ENCODE results near the gene TGFB3.
A peak's percentile ranks its signal among the peaks of the same experiment; 100 is the strongest.

TGFB3 gene

DNA sequence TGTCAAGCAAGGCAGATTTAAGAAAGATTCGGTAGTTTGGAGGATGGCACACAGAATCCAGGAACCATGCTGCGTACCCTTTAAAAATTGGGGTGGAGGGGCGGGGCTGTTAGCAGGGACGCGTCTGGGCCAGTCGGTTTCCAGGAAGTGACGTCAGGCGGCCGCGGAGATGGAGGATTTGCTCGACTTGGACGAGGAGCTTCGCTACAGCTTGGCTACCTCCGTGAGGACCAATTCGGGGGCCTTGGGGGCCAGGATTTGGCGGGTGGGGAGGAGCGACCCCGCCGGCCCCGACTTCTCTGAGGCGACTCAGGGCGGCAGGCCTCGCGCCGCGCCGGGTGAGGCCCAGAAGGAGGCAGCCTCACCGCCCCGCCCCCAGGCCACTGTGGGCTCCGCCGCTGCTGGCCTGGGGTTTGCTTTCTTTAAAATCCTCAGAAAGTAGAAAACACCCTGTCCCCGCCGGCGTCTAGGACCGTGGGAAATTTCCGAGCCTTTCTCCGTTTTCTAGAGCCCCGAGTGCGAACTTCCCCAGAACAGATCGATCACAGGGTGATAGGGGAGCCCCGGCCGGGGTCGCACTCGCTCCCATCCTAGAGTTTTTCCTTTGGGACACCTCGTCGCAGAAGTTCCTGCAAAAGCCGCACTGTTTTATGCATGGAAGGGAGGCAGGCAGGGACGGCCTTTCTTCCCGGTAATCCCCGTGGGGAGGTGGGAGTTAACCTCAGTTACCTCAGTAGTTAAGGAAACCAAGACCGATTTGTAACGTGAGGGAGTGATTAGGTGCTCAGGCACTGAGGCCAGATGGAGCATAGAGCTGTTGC lies 4.0 kb upstream of the TGFB3 start, which contains the start of gene IFT43:
TSS of gene IFT43 (plus strand) at position 146 of the 821 bp plus-strand sequence. CDS start at position 170, 24 bp downstream.
- DNase-seq: peak; percentile 91

DNA sequence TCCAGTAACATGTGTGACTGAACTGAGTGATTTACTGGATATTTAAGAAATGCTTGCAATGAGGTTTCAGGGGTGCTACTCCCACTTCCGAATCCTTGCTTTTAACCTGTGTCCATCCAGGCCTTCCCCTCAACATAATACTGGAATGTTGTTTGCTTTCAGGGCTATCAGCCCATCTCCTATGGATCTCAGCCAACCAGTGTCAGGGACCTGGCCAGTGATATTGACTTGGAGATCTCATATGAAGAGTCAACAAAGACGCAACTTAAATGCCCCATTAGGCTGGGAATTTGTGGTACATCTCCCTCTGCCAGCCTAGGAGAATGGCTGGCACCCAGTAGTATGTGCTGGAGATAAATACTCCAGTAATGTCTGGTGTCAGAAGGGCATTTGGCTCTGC lies 2.9 kb upstream of the TGFB3 start:
- DNase-seq: no peak

DNA sequence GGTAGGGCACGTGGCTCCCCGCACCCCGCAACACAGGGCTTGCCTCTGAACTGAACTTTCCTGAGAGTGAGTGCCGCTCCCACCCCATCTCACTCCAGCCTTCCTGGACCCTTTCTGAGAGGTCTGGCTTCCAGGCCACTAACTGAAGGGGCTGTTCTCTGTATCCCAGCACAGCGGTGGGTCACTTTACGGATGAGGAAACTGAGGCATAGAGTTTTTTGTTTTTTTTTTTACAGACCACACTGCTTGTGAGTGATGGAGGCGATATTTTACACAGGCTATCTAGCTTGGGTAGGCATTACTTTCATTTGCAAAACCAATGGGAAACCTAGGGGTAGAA lies 1.2 kb upstream of the TGFB3 start:
- no peak for DNase-seq

DNA sequence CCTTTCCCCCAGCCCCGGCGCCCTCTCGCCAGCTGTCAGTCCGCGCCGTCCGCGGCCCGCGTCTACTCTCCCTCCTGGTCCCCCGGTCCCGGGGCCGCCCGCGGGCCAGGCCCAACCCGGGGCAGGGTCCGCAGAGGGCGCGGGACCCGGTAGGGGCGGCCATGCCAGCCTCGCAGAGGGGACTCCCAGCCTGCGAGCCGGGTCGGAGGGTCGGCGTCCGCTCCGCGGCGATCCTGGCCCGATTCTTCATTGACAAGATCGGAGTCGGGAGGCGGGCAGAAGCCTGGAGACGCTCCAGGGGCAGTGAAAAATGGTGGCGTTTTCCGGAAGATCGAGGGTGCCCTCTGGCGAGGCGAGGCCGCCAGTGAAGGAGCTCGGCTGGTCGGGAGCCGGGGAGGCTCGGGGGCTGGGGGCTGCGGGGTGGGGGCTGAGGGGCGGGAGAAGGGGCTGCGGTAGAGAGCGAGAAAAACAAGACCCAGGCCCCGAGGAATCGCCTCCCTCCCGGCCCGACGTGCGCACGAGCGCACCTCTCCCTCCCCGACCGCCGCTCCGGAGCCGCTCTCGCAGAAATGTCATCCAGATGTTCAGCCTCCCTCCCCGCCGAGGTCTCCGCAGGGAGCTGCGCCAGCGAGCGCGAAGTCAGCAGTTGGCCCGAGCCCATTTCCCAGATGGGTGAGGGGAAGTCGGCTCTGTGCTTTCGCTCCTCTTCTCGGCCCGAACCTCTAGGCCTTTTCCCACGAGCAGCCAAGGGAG lies 647 bp upstream of the TGFB3 start:
- peak; percentile 84 for DNase-seq

DNA sequence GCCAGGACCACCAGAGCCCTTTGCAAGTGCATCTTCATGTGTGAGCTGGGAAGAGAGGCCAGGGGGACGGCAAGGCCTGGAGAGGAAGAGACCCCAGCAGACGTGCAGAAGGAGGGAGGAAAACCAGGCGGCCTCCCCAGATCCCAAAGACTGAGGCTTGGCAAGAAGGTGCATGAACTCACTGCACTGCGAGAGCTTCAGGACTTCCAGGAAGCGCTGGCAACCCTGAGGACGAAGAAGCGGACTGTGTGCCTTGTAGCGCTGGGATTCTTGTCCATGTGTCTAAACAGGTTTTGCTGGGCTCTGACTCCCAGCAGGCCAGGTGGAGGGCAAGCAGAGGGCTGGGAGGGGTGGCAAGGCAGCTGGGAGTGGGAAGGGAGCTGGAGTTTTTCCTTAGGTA lies 939 bp downstream of the TGFB3 start:
- DNase-seq: no peak

DNA sequence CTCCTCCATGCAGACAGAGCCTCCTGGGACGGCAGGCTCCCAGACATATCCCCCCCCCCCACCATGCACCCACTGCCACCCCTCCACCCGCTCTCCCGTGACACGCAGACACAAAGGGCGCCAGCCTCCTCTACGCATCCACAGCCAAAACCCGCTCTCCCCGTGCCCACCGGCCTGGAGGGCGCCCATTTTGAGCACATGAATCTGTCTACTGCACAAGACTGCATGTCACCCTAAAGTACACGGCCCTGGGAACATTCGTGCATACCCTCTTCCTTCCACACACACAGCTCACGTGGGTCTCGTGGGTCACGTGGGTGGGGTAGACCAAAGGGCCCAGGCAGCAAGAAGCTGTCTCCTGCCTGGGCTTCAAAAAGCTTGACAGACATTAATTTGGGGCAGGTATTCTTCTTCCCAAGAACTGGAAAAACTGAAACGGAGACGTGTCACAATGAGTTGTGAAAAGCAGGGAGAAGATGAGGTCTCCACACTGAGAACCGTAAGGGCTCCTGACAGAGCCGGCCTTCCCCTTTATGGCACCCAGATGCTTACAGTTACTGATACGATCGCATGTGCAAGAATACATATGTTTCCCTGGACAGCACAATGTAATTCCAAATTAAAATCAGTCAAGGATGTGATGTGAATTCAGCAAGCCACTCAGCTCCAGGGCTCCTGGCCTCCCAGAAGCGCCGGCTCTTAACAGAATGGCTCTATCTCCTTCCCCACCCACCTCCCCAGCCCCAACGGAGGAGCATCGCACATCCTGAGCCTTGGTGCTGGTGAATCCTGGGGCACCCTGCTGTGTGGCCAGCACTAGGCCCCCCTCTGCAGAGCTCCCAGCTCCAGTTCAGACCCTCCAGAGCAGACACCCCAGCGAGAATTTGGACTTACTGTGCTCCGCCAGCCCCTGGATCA lies 1.9 kb downstream of the TGFB3 start:
- no peak for DNase-seq

DNA sequence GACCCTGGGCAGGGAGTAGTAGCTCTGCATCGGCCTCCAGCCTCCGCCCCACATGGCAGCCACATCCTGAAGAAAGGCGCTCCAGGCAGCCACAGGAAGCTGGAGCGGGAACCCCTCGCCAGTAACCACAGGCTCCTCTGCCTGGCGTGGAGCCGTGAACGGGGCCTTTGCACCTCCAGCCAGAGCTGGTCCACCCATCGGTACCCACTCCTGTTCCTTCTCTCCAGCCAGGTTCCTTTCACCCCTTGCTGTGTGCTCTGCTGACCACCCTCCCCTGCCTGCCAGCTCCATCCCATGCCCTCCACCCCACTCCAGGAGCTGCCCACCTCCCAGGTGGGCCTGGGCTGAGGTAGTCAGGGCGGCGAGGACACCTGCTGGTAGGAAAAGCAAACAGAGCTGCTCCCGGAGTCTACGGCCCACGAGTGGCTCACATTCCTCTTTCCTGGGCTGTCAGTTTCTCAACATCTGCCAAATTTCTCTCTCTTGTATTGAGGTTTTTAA lies 2.7 kb downstream of the TGFB3 start:
- peak; percentile 19 for DNase-seq

DNA sequence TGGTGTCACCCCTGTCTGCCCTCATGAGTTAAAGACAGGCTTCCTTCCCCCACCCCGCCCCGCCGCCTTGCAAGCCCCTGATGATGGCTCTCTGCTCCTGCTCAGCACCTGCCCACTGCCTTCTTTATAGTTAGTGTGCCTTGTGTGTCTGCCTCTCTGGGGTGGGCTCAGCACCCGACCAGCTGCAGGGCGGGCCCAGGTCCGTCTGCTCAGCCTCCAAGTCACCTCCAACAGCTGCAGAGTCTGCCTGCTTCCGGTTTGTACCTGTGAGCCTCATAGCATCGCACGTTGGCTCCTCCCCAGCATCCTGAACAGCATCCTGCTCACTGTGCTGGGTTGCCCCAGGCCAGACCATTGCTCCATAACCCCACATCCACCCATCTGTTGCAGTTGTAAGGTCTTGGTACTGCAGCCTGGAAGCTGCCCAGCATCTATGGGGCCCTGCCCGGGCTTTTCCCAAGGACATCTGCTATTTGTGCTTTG lies 3.5 kb downstream of the TGFB3 start:
- DNase-seq: peak; percentile 26

DNA sequence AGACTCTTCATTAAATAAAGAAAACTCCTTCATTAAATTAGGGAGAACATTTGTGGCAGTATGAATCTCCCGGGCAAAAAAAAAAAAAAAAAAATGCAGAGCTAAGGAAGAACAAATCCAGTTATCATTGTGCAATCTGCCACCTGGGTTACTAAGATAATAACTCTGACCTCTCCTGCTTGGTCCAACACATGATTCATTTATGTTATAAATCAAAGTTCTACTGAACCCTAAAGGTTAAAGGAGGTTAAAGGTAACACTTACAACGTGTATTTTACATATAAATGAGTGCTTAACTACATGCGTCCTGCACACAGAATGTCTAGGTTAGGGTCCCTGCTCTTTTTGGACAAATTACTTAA lies 4.2 kb downstream of the TGFB3 start:
- no peak for DNase-seq

DNA sequence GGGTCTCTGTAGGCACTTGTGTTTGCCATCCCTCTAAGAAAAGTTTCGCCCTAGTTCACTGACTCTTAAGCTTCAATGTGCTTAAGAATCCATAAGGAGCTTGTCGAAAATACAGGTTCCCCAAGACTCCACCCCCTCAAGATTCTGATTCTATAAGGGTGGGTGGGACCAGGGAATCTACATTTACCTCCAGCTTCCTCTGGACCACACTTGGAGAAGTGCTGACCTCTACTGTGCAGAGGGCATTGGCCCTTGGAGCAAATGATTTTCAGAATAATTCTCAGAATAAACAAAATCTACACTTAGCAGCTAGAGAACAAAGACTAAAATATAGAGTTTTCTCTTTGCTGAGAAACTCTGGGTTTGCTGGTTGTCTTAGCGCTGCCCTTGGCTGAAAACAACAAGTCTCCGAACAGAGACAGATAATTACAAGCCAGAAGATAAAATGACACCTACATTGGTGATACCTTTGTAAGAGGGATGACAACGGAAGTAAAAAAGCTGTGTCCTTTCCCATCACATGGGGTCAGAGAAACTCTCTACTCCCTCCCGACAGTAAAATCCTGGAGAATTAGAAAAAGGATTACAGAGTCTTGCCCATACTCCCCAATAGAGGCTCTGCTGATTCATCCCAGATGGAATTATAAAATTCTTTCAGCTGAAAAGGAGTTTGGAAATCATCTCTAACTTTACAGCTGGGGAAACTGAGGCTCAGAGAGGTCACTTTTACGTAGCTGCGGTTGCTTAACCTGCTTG lies 4.8 kb downstream of the TGFB3 start:
- DNase-seq: no peak

DNA sequence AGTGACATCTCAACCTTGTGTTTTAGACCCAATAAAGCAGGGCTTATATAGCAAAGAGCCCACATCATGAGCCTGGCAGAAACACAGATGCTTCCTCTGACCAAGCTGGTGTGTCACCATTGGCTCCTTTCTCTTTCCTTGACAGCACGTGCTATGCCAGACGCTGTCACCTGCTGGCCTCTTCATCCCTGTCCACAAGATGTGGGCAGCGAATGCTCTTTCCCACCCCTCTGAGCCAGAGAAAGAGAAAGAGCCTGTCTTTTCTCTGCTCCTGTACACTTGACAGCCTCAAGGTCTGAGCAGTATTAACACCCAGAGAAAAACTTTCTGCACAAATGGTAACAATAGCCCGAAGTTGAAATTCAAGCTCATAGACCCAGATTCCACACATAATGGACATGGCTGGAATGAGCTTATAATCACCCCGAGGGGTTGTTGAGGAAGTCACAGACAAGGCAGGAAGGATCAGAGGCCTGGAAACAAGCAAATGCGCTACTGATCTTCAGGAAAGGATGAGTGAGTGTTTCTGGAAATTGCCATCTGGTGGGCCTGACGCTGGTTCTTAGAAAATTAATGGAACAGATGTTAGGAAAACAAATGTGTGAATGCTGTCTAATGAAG lies 8.9 kb downstream of the TGFB3 start:
- DNase-seq: no peak

DNA sequence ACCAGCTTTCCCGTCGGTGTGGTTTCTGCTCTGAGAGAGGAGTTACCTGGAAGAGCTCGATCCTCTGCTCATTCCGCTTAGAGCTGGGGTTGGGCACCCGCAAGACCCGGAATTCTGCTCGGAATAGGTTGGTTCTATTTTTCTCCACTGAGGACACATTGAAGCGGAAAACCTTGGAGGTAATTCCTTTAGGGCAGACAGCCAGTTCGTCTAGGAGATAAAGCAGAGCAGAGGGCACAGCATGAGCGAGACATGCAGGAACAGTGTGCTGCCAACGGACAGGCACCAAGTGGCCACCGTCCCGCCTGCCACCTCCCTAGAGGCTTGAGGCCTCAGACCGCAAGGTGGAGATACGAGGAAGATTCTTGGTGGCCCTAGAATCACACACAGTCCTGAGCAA lies 10.3 kb downstream of the TGFB3 start:
- no peak for DNase-seq

DNA sequence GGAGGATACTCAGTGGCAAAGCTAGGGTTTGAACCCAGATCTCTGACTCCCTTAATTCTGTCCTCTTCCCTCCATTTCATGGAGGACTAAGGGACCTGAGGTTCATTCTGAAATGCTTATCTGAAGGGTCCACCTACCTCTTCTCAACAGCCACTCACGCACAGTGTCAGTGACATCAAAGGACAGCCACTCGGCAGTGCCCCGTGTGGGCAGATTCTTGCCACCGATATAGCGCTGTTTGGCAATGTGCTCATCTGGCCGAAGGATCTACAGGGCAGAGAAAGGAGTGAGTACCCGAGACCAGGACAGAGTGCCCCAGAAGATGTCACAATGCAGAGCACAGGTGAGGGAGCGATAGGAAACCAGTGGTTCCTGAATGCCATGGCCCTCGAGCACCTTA lies 10.8 kb downstream of the TGFB3 start:
- DNase-seq: no peak

DNA sequence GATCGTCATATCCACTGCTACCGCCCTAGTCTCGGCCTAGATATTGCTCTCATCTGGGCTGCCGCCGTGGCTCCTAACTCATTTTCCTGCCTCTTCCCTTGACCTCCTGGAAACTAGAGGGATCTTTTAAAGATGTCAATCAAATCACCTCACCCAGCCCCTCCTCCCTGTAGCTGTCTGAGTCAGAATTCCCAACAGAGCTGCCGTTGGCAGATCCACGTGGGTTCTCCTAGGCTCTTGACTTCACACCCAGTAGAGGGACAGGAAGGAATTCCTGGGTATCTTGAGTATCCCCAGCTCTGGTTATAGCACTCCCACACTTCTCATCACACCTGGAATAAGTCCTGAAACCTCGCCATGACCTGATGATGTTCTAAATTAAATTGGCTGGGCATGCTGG lies 11.9 kb downstream of the TGFB3 start:
- DNase-seq: no peak

DNA sequence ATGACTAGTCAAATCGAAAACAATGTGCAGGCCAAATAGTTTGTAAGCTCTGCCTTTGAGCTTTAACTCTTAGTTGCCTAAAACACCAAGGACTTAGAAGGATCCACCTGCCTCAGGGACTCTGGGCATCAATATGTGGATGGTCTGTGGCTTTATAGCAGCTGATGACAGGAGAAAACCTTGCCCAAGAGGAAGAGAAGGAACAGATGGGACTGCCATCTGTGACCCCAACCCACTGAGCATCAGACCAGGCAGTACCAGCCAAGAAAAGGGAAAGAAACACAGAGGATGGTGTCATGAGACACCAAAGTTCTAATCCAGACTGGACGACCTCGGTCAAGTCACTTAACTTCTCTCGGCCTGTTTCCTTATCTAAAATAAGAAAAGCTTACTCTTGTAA lies 12.7 kb downstream of the TGFB3 start:
- no peak for DNase-seq

DNA sequence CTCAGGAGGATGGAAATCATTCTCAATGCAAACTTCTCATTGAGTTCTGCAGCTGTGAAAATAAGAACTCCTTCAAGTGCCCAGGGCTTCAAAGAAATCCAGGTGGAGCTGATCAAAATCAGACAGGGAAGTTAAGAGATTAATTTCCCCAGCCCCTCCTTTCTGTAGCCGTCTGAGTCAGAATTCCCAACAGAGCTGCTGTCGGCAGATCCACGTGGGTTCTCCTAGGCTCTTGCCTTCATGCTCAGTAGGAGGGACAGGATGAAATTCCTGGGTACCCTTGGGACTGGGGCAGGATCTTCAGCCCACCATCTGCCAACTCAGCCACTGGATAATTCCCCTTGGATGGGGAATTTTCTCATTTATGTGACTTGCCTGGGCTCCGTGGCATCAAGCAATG lies 13.3 kb downstream of the TGFB3 start:
- no peak for DNase-seq

DNA sequence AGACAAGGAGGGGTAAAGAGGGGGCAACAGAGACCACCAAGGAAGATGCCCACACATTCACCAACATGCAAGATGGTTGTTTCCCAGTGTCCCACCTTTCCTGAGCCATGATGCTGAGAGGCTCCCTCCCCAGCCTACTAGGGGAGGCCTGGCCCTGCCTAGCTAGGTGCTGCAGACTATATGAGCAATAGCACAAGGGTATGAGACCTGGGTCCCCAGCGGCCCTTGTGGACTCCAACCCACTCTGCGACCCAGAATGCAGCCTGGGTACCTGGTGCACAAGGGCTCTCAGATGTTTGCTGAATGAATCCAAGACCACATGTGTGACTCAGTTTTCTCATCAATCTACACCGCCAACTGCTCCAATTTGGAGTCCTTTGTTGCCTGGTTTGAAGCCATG lies 13.9 kb downstream of the TGFB3 start:
- no peak for DNase-seq

DNA sequence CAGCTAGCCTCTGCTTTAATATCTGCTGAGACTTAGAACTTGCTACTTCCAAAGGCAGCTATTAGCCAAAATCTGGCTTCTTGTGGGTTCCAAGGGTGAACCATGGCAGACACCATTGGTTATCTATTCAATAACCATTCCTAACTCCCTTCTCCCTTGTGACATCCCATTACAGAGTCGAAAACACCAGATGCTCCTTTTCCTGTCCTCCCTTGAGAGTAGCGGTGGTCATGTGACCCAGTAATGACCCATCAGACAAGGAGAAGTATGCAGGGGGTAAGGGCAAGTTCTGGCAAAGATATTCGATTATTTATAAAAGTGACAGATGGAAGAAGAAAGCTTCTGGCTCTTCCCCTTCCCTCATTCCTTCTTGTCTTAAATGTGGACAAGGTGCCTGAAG lies 20.1 kb downstream of the TGFB3 start:
- DNase-seq: no peak

DNA sequence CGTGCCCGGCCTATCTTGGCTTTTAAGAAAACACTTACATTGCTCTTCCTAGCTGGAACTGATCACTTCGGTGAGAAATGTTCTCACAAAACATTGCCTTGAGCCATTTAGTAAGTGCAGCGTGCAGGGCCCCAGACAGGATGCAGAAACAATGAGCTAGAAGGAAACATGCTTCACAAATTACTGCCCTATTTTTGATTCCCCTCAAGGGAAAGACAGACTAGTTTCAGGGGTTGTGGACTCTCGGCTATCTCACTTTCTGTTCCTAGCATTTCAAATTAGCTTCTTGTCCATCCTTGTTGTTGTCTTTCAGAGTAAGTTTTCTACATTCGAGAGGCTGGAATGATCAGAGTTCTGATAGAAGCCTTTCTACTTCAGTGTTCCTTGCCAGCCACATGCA lies 21.6 kb downstream of the TGFB3 start:
- no peak for DNase-seq

DNA sequence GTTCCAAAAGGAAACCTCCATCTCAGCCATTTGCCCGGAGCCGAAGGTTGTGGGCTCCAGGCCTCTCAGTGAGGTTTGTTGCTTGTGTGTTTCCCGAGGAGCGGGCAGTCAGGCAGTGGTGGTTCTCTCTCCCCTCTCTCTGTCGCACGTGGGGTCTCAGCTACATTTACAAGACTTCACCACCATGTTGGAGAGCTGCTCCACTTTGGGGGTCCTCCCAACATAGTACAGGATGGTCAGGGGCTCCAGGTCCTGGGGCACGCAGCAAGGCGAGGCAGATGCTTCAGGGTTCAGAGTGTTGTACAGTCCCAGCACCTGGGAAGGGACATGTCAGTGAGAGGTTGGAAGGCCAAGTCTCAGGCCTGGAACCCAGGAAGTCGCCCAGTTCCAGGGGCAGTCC lies 22.8 kb downstream of the TGFB3 start:
- no peak for DNase-seq

DNA sequence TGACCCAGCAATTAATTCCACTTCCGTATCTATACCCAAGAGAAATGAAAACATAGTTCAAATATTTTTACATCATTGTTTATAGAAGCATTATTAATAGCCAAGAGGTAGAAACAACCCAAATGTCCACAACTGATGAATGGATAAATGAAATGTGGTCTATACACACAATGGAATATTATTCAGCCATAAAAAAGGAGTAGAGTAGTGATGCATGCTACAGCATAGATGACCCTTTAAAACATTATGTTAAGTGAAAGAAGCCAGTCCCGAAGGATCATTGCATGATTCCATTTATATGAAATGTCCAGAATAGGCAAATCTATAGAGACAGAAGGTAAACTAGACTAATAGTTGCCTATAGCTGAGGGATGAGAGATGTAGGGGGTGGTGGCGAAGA lies 29.3 kb downstream of the TGFB3 start:
- no peak for DNase-seq

DNA sequence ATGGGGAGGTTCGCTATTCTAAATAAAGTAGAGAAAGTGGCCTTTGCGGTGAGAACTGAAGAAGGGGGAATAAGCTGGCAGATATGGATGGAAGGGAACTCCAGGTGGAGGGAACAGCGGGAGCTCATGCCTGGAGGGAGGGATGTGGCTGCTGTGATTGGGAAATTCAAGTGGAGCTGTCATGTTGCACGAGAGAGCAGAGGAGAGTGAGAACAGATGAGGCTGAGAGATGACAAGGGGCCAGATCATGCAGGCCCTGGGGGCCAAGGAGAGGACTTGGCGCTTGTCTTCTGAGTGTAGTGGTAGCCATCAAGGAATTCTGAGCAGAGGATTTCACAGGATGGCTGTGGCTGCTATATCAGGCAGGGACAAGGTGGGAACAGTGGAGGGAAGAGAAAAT lies 35.0 kb downstream of the TGFB3 start:
- no peak for DNase-seq
